Measurements from ENCODE around the gene GAS1.

DNA sequence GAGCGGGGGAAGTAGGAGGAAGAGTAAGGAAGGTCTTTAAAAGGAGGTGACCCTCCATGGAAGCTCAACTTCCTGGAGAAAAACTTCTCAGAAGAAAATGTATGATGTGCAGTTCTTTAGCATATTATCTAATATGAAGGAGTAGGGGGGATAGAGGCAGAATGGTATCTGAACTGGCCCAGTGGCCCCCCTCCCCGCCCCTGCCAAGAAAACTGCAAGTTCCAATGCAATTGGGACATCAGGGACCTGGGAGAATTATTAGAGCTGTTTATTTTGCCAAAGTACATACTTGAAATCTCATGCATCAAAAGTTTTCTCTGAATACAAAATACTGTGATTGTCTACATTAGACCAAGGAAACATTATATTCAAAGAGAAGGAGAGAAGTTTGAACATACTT is 40.6 kb upstream of the GAS1 start:
- TF ChIP-seq EZH2 (IDR thresholded peaks at IDR 0.05; ENCODE audit: low read length), result no peak
- TF ChIP-seq, protein P1, sequence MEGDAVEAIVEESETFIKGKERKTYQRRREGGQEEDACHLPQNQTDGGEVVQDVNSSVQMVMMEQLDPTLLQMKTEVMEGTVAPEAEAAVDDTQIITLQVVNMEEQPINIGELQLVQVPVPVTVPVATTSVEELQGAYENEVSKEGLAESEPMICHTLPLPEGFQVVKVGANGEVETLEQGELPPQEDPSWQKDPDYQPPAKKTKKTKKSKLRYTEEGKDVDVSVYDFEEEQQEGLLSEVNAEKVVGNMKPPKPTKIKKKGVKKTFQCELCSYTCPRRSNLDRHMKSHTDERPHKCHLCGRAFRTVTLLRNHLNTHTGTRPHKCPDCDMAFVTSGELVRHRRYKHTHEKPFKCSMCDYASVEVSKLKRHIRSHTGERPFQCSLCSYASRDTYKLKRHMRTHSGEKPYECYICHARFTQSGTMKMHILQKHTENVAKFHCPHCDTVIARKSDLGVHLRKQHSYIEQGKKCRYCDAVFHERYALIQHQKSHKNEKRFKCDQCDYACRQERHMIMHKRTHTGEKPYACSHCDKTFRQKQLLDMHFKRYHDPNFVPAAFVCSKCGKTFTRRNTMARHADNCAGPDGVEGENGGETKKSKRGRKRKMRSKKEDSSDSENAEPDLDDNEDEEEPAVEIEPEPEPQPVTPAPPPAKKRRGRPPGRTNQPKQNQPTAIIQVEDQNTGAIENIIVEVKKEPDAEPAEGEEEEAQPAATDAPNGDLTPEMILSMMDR (optimal IDR thresholded peaks at IDR 0.05 in 1 of 3, IDR thresholded peaks at IDR 0.05 in 1 of 3, conservative IDR thresholded peaks at IDR 0.05 in 1 of 3; ENCODE audit: extremely low read depth in 1 of 3, insufficient read depth in 2 of 3, low read length in 3 of 3), result no peak
